ENCODE results near the gene DLL4.

DNA sequence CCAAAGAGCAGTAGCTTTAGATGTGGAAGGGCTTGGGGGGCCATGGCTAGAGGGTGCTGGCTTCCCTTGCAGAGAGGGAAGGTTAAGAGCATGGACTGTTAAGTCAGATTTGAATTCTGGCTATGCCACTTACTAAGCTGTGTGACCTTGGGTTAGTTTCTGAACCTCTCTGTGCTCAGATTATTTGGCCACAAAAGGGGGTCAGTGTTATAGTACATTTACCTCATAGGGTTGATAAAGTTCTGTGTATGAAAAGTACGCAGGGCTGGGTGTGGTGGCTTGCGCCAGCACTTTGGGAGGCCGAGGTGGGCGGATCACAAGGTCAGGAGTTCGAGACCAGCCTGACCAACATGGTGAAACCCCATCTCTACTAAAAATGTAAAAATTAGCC is 28.1 kb upstream of the DLL4 start:
- TF ChIP-seq TARDBP (IDR thresholded peaks at IDR 0.05) (no peak), SP1 (IDR thresholded peaks at IDR 0.05) (no peak), HDGF (IDR thresholded peaks at IDR 0.05; ENCODE audit: borderline replicate concordance) (no peak), L3MBTL2 (conservative IDR thresholded peaks at IDR 0.05) (no peak), ELF4 (IDR thresholded peaks at IDR 0.05) (no peak), LEF1 (IDR thresholded peaks at IDR 0.05; ENCODE audit: borderline replicate concordance) (no peak)
